Measurements from ENCODE around the gene TXNRD3.

DNA sequence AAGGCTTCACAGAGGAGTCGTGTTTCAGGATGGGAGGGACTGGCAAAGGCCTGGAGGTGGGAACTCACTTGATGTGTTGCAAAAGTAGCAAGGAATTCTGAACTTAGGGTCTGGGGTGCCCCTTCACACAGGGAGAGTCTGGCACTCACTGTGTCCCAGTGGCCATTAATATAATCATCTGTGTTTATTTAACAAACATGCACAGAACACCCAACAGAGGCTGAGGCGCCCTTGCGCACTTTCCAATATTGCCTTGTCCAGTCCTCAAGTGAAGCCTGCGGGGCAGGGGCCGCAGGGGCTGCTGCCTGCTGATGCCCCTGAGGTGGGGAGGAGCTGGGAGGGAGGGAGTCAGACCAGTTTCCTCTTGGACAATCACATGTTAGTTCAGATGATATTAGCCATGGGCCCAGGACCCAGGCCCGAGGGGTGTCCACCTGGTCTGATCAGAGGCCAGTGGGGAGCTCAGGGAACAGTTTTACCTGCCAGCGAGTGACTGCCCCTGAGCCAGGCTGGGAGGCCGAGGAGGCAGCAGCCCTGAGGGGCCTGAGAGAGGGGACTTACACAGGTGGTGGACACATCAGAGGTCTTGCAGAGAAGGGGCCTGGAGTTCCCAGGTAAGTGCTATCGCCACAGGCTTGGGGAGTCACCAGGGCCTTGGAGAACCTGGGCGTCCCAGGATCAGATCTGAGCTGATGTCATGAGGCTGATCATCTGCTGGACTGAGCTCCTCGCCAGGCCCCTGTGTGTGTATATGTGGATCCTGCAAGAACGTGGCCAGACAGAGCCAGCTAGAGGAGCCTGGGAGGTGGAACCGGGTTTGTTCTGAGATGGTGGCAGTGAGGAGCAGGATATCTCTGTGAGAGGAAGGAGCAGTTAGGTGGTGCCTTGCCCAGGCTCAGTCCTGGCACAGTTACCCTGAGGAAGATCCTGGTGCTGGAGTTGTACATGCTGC, 13.8 kb upstream of the TXNRD3 start:
- no peak for TF ChIP-seq YY1 (IDR thresholded peaks at IDR 0.05; ENCODE audit: insufficient read depth, insufficient read length)
- TF ChIP-seq ZNF274 (IDR thresholded peaks at IDR 0.05; ENCODE audit: low read depth, low read length), result no peak
